ENCODE results near the gene CEP97.
"Not testable (repeated sequence)": the region's sequence is repeated elsewhere in the genome, so short reads cannot be mapped to it uniquely, and the experiment has no call there.

The CEP97 gene

GRCh38 chr3:101701696-101702634 lies 22.4 kb upstream of the CEP97 start:
- DNase-seq (ENCODE audit: low spot score) (no peak), FAIRE-seq (no peak)

GRCh38 chr3:101702726-101703125 lies 21.7 kb upstream of the CEP97 start:
- FAIRE-seq: no peak
- DNase-seq (ENCODE audit: low spot score): no peak

GRCh38 chr3:101703169-101703568 lies 21.2 kb upstream of the CEP97 start:
- no peak for DNase-seq (ENCODE audit: low spot score)
- no peak for FAIRE-seq

GRCh38 chr3:101704639-101705038 lies 19.8 kb upstream of the CEP97 start:
- DNase-seq (ENCODE audit: low spot score); FAIRE-seq: not testable (repeated sequence)

- DNase-seq (ENCODE audit: low spot score): no peak
- no peak for FAIRE-seq
These were observed 15.3 kb upstream of the CEP97 start for GRCh38 chr3:101709126-101709525.

GRCh38 chr3:101718455-101718854 lies 6.0 kb upstream of the CEP97 start:
- FAIRE-seq: no peak

GRCh38 chr3:101719604-101720185 lies 4.7 kb upstream of the CEP97 start:
- no peak for DNase-seq (ENCODE audit: low spot score)

More at GRCh38 chr3:101718455-101718854, 6.0 kb upstream of the CEP97 start:
- DNase-seq (ENCODE audit: low spot score): no peak

GRCh38 chr3:101720851-101721840 lies 3.3 kb upstream of the CEP97 start:
- no peak for DNase-seq (ENCODE audit: low spot score)
- no peak for FAIRE-seq

More at GRCh38 chr3:101719604-101720185, 4.7 kb upstream of the CEP97 start:
- FAIRE-seq: no peak

- FAIRE-seq (no peak), DNase-seq (ENCODE audit: low spot score) (no peak)
These were observed 1.8 kb upstream of the CEP97 start for GRCh38 chr3:101722394-101723173.

- DNase-seq (ENCODE audit: low spot score) (no peak), FAIRE-seq (no peak)
These were observed 928 bp downstream of the CEP97 start for GRCh38 chr3:101725194-101725889.

GRCh38 chr3:101725890-101726275 lies 1.5 kb downstream of the CEP97 start:
- DNase-seq (ENCODE audit: low spot score) (no peak), FAIRE-seq (no peak)

- no peak for FAIRE-seq
- no peak for DNase-seq (ENCODE audit: low spot score)
These were observed 5.2 kb downstream of the CEP97 start for GRCh38 chr3:101729586-101729985.

GRCh38 chr3:101730839-101731238 lies 6.4 kb downstream of the CEP97 start:
- FAIRE-seq (no peak), DNase-seq (ENCODE audit: low spot score) (no peak)

- no peak for FAIRE-seq
- DNase-seq (ENCODE audit: low spot score): no peak
These were observed 7.8 kb downstream of the CEP97 start for GRCh38 chr3:101732240-101732641.

- DNase-seq (ENCODE audit: low spot score) (no peak), FAIRE-seq (no peak)
These were observed 11.4 kb downstream of the CEP97 start for GRCh38 chr3:101735833-101736232.

GRCh38 chr3:101741914-101742313 lies 17.5 kb downstream of the CEP97 start:
- not testable (repeated sequence) for FAIRE-seq; DNase-seq (ENCODE audit: low spot score)

- FAIRE-seq: no peak
- no peak for DNase-seq (ENCODE audit: low spot score)
These were observed 20.4 kb downstream of the CEP97 start for GRCh38 chr3:101744811-101745210.

- DNase-seq (ENCODE audit: low spot score): not testable (repeated sequence)
These were observed 21.5 kb downstream of the CEP97 start for GRCh38 chr3:101745934-101746333.

GRCh38 chr3:101753386-101754113 lies 29.1 kb downstream of the CEP97 start:
- not testable (repeated sequence) for DNase-seq (ENCODE audit: low spot score); FAIRE-seq

More at GRCh38 chr3:101745934-101746333, 21.5 kb downstream of the CEP97 start:
- FAIRE-seq: not testable (repeated sequence)

Measured in RCC 7860 (cell line).